Type B pancreatic cell (in vitro differentiated cells): ENCODE results near the gene TXNRD1. TPM values are rescaled to one million over a fixed set of nuclear protein-coding genes. Genes with fewer than 3 reads are reported as not detected.

Experiments
- DNase-seq: peaks from one replicate; pipeline ENCODE4 v3.0.0; 2021; ENCODE audit warnings: mixed read lengths; ENCODE audit not compliant: unreplicated experiment; ENCODE audit errors: extremely low spot score
- H3K27ac Mint-ChIP-seq: 2 replicates; pipeline ENCODE4 v1.8.0; 2021; ENCODE audit warnings: mild to moderate bottlenecking, mixed read lengths
- H3K27me3 Mint-ChIP-seq: 2 replicates; pipeline ENCODE4 v1.8.0; 2021; ENCODE audit warnings: mixed read lengths
- H3K36me3 Mint-ChIP-seq: 2 replicates; pipeline ENCODE4 v1.8.0; 2021; ENCODE audit warnings: mixed read lengths
- H3K4me1 Mint-ChIP-seq: one replicate; pipeline ENCODE4 v1.8.0; 2021; ENCODE audit warnings: mixed read lengths; ENCODE audit not compliant: unreplicated experiment
- H3K4me3 Mint-ChIP-seq: 2 replicates; pipeline ENCODE4 v1.8.0; 2021; ENCODE audit warnings: mild to moderate bottlenecking, mixed read lengths
- H3K9me3 Mint-ChIP-seq: 2 replicates; pipeline ENCODE4 v1.8.0; 2021; ENCODE audit warnings: mixed read lengths
- CTCF ChIP-seq: fragments of 200-600 bp; sonication (generic); conservative IDR thresholded peaks from 2 replicates; pipeline ENCODE4 v1.5.0; 2021; ENCODE audit warnings: antibody characterized with exemption, mild to moderate bottlenecking
- total RNA-seq: library from RNA; stranded (reverse); gene quantifications from 2 replicates; pipeline ENCODE4 v1.2.1, GENCODE V29; 2021; ENCODE audit warnings: low replicate concordance

The TXNRD1 gene
- total RNA-seq, 1 donor from 2014 or later: 94.7 TPM

- Mint-ChIP-seq H3K27ac (peak overlapping the region; percentile 19), H3K36me3 (peaks cover 52% of the 10 kb centered on the region), H3K9me3 (peaks cover 4% of the 10 kb centered on the region), H3K4me1 (peaks cover 31% of the 10 kb centered on the region), H3K4me3 (no peak overlapping the region), H3K27me3 (no peaks in the 10 kb centered on the region)
- no peak for TF ChIP-seq CTCF
- DNase-seq: no peak
These were observed 89.8 kb downstream of the TXNRD1 start for GRCh38 chr12:104305349-104305748.

GRCh38 chr12:104306376-104306775, 90.8 kb downstream of the TXNRD1 start:
- H3K27me3 Mint-ChIP-seq: no peaks in the 10 kb centered on the region
- H3K4me1 Mint-ChIP-seq: peaks cover 31% of the 10 kb centered on the region
- no peak for TF ChIP-seq CTCF
- peaks cover 4% of the 10 kb centered on the region for H3K9me3 Mint-ChIP-seq
- H3K27ac Mint-ChIP-seq: peak overlapping the region; percentile 56
- DNase-seq: no peak
- peaks cover 54% of the 10 kb centered on the region for H3K36me3 Mint-ChIP-seq
- H3K4me3 Mint-ChIP-seq: no peak overlapping the region

- Mint-ChIP-seq H3K27me3 (no peaks in the 10 kb centered on the region), H3K36me3 (peaks cover 49% of the 10 kb centered on the region), H3K4me3 (no peak overlapping the region), H3K4me1 (peaks cover 31% of the 10 kb centered on the region), H3K9me3 (peaks cover 4% of the 10 kb centered on the region), H3K27ac (peak overlapping the region; percentile 51)
- DNase-seq: no peak
- TF ChIP-seq CTCF: no peak
These were observed 91.5 kb downstream of the TXNRD1 start for GRCh38 chr12:104306943-104307654.

GRCh38 chr12:104307655-104308000, 92.0 kb downstream of the TXNRD1 start:
- H3K4me1 Mint-ChIP-seq: peaks cover 30% of the 10 kb centered on the region
- DNase-seq: no peak
- no peak overlapping the region for H3K4me3 Mint-ChIP-seq
- H3K27me3 Mint-ChIP-seq: no peaks in the 10 kb centered on the region
- TF ChIP-seq CTCF: no peak
- H3K27ac Mint-ChIP-seq: peak overlapping the region; percentile 51
- peaks cover 49% of the 10 kb centered on the region for H3K36me3 Mint-ChIP-seq
- H3K9me3 Mint-ChIP-seq: peaks cover 4% of the 10 kb centered on the region

GRCh38 chr12:104309446-104309993, 93.9 kb downstream of the TXNRD1 start:
- Mint-ChIP-seq H3K9me3 (no peaks in the 10 kb centered on the region), H3K27me3 (no peaks in the 10 kb centered on the region), H3K4me1 (peaks cover 11% of the 10 kb centered on the region), H3K36me3 (peaks cover 41% of the 10 kb centered on the region), H3K27ac (peak overlapping the region; percentile 61), H3K4me3 (no peak overlapping the region)
- no peak for DNase-seq
- no peak for TF ChIP-seq CTCF
